Mesodermal cell (in vitro differentiated cells): Measurements from ENCODE around the gene EIF2AK3.
"Not testable (repeated sequence)": the region's sequence is repeated elsewhere in the genome, so short reads cannot be mapped to it uniquely, and the experiment has no call there.

Source experiments
- H3K27ac ChIP-seq: 2 replicates; pipeline ENCODE4 v1.7.0; 2013; ENCODE audit warnings: mild to moderate bottlenecking, low read depth, low read length, moderate library complexity; ENCODE audit not compliant: severe bottlenecking
- H3K36me3 ChIP-seq: 2 replicates; pipeline ENCODE4 v1.7.1; 2013; ENCODE audit warnings: mild to moderate bottlenecking, low read length, moderate library complexity; ENCODE audit not compliant: control insufficient read depth, insufficient read depth
- H3K4me1 ChIP-seq: one replicate; pipeline ENCODE4 v1.7.1; 2013; ENCODE audit warnings: mild to moderate bottlenecking, low read length; ENCODE audit not compliant: insufficient read depth, control insufficient read depth, poor library complexity, severe bottlenecking
- H3K4me3 ChIP-seq: 2 replicates; pipeline ENCODE4 v1.7.0; 2013; ENCODE audit warnings: low read length, control low read depth, mild to moderate bottlenecking; ENCODE audit not compliant: insufficient read depth, poor library complexity, severe bottlenecking; ENCODE audit errors: extremely low read depth
- H3K9me3 ChIP-seq: 2 replicates; pipeline ENCODE4 v1.7.1; 2013; ENCODE audit warnings: mild to moderate bottlenecking, low read length, moderate library complexity; ENCODE audit not compliant: control insufficient read depth
- WGBS, 2 experiments: methylation state at CpG; one replicate each; pipeline ENCODE4 v1.1.5; 2013; ENCODE audit warnings: missing lambda C conversion rate in 2 of 2; ENCODE audit not compliant: insufficient coverage in 2 of 2; 5-methylcytosine and 5-hydroxymethylcytosine counted together

EIF2AK3 gene

DNA sequence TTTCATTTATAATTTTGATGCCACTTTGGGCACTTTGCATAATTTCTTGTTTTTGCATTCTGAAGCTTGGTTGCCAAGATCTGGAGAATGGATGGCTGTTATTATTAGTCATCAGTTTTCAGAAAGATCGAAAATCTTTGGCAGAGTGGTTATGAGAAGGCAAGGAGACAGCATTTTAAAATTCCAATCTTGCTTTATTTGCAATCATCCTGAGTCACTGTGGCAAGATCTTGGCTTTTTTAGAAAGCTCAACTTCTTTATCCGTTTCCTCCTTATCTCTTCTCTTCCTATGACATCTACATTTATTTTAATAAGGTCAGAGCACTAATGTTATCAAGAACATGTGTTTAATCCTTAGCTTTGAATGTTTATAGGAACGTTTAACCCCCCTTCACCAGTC, 31.1 kb upstream of the EIF2AK3 start:
- Histone ChIP-seq H3K9me3 (no peaks in the 10 kb centered on the region), H3K36me3 (no peaks in the 10 kb centered on the region), H3K4me3 (no peak overlapping the region), H3K4me1 (peaks cover 17% of the 10 kb centered on the region), H3K27ac (no peak overlapping the region)
- 100% methylated on average over 1 of the region's 3 CpGs; no CpG with 5 or more reads in 1 of the 2 experiments for WGBS, 2 experiments

DNA sequence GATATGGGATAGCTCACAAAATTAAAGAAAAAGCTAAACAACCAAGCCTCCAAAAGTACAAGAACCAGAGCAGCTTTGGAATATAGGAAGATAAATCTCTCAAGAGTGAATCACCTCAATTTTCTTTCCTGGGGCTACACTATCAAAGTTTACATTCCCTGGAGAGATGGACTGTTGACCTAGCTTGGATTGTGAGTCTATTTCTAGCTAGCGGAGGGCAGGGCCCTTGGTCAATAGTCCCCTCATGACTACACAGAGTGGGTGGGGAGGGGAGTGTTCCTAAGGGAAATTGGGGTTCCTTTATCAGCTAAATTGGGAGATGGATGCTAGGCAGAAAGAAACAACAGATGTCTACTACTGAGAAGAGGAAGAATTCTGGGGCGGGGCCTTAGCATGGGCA, 29.9 kb upstream of the EIF2AK3 start:
- H3K27ac ChIP-seq = no peak overlapping the region
- H3K4me3 ChIP-seq = no peak overlapping the region
- H3K36me3 ChIP-seq = no peaks in the 10 kb centered on the region
- WGBS, 2 experiments = 80 to 90% methylated on average over 1 of the region's 2 CpGs
- peaks cover 17% of the 10 kb centered on the region for H3K4me1 ChIP-seq
- H3K9me3 ChIP-seq = no peaks in the 10 kb centered on the region

DNA sequence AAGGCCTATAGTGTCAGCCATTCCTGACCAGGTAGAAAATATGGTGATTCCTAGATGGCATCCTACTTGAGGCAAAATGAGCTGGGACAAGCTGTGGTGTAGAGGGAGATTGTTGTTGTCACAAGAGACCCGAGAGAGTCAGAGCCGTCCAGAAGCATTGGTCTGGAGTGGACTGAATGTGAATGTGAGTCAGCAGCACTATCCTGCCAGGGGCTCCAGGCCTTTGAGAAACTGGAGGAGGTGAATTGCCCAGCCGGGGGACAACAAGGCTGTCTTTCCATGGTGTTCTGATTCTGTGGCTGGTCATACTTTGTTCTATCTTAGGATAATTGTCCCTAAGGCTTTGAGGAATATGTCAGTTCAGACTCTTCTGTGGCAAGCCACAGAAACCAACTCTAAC, 29.4 kb upstream of the EIF2AK3 start:
- H3K9me3 ChIP-seq = no peaks in the 10 kb centered on the region

DNA sequence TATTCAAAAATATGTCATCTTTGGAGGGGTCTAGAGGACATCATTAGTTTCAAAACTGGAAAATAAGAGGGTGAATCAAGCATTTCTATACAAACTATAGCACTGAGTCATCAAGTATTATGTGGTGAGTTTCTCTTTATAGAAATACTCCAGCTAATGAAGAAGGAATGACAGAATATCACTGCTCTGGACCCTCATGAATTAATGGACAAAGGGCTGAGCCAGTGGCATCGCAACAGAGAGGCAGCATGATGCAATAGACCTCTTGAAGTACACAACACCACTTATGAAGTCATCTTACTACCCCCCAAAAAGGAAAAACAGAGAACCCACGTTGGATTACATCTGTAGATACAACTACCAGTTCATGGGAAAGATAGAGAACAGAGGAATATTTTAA, 27.4 kb upstream of the EIF2AK3 start:
- Histone ChIP-seq H3K36me3 (no peaks in the 10 kb centered on the region), H3K27ac (no peak overlapping the region), H3K4me1 (peaks cover 13% of the 10 kb centered on the region), H3K4me3 (no peak overlapping the region), H3K9me3 (no peaks in the 10 kb centered on the region)
- WGBS, 2 experiments = no CpG with 5 or more reads among the region's 2 CpGs

More for the DNA sequence above, 29.4 kb upstream of the EIF2AK3 start:
- H3K4me1 ChIP-seq = peaks cover 17% of the 10 kb centered on the region
- no peak overlapping the region for H3K27ac ChIP-seq
- H3K4me3 ChIP-seq = no peak overlapping the region
- H3K36me3 ChIP-seq = no peaks in the 10 kb centered on the region
- WGBS, 2 experiments = 85 to 92% methylated on average over 2 of the region's 3 CpGs

DNA sequence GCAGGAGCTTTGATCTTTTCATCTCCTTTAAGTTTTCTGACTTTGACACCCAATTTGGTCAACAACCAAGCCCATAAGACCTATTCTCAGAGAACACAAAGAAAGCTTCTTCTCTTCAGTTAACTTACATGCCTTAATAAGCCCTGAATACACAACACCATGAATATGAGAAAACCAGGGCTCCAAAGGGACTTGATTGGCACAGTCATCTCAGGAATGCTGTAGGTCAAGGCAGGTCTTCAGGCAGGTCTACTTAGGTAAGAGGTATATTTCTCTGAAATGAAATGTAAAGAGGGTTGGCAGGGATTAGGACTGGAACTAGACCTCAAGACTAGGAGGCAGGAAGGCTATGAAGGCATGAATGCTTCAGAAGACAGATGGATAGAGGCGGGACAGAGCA, 24.4 kb upstream of the EIF2AK3 start:
- no peak overlapping the region for H3K27ac ChIP-seq
- no peak overlapping the region for H3K4me3 ChIP-seq
- H3K4me1 ChIP-seq = no peaks in the 10 kb centered on the region
- H3K9me3 ChIP-seq = no peaks in the 10 kb centered on the region
- WGBS, 2 experiments = 88% methylated on average over 1 of the region's 1 CpG; no CpG with 5 or more reads in 1 of the 2 experiments
- H3K36me3 ChIP-seq = no peaks in the 10 kb centered on the region

DNA sequence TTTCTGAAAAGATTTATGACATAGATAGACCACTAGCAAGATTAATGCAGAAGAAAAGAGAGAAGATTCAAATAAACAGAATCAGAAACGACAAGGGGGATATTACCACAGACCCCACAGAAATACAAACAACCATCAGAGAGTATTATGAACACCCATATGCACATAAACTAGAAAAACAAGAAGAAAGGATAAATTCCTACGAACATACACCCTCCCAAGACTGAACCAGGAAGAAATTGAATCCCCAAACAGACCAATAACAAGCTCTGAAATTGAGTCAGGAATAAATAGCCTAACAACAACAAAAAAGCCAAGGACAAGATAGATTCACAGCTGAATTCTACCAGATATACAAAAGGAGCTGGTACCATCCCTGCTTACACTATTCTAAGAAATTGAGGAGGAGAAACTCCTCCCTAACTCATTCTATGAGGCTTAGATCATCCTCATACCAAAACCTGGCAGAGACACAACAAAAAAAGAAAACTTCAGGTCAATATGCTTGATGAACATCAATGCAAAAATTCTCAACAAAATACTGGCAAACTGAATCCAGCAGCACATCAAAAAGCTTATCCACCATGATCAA, 18.1 kb upstream of the EIF2AK3 start:
- WGBS, 2 experiments = 60% methylated on average over 1 of the region's 2 CpGs; no CpG with 5 or more reads in 1 of the 2 experiments
- H3K9me3 ChIP-seq, H3K27ac ChIP-seq, H3K4me3 ChIP-seq, H3K36me3 ChIP-seq, H3K4me1 ChIP-seq: not testable (repeated sequence)

DNA sequence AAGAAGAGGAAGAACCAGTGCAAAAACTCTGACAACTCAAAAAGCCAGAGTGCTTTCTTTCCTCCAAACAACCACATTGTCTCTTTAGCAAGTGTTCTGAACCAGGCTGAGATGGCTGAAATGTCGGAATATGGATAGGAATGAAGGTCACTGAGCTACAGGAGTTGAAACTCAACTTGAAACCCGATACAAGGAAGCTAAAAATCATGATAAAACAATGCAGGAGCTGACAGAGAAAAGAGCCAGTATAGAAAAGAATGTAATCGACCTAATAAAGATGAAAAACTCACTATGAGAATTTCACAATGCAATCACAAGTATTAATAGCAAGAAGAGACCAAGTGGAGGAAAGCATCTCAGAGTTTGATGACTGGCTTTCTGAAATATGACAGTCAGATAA, 15.0 kb upstream of the EIF2AK3 start:
- no peak overlapping the region for H3K27ac ChIP-seq
- H3K4me3 ChIP-seq = no peak overlapping the region
- H3K4me1 ChIP-seq = no peaks in the 10 kb centered on the region
- WGBS, 2 experiments = 92% methylated on average over 2 of the region's 3 CpGs; no CpG with 5 or more reads in 1 of the 2 experiments
- H3K36me3 ChIP-seq = no peaks in the 10 kb centered on the region
- H3K9me3 ChIP-seq = no peaks in the 10 kb centered on the region

DNA sequence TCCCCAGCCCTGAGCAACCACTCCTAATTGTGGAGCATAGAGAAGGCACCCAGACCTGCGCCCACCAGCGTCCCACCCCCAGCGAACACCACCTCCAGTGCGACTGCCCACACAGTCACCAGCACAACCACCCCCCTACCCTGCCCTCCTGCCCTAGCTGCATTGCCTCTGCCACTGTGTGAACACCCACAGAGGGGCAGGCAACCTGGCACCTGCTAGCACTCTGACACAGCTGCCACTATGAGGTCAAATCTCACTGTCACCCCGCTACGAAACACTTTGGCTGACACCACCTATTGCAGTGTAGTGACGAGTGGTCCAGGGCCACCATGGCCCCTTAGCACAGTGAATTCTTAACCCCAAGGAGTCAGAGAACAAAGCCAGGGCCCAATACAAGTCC, 14.1 kb upstream of the EIF2AK3 start:
- no peaks in the 10 kb centered on the region for H3K36me3 ChIP-seq
- 91 to 96% methylated on average over 3 to 5 of the region's 7 CpGs for WGBS, 2 experiments
- no peaks in the 10 kb centered on the region for H3K9me3 ChIP-seq
- no peak overlapping the region for H3K4me3 ChIP-seq
- H3K27ac ChIP-seq = no peak overlapping the region
- H3K4me1 ChIP-seq = no peaks in the 10 kb centered on the region

DNA sequence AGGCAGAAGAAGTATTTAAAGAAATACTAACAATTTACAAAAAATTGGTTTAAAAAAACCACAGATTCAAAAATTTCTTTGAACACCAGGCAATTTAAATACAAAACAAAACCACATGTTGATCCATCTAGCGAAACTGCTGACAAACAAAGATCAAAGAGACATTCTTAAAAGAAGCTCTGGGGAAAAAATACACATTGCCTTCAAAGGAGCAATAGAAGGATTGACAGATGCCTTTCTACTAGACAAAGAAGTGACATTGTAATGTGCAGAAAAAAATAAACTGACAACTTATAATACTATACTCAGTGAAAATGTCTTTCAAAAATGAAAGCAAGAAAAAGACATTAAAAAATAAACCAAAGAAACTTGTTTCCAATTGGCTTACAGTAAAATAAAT, 12.6 kb upstream of the EIF2AK3 start:
- Histone ChIP-seq H3K4me1 (no peaks in the 10 kb centered on the region), H3K36me3 (no peaks in the 10 kb centered on the region), H3K27ac (no peak overlapping the region), H3K4me3 (no peak overlapping the region), H3K9me3 (no peaks in the 10 kb centered on the region)
- no CpG with 5 or more reads among the region's 1 CpG for WGBS, 2 experiments

DNA sequence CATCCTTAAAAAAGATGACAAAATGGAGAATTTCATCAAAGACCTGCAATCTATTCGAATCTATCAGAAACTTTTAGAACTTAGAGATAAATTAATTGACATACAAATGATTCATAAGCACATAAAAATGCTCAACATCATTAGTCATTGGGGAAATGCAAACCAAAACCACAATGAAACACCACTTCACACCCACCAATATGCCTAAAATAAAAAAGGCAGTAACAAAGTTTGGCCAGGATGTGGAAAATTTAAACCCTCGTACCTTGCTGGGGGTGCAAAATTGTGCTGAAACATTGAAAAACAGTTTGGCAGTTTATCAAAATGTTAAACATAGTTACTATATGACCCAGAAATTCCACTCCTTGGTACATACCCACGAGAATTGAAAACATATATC, 11.5 kb upstream of the EIF2AK3 start:
- no peak overlapping the region for H3K4me3 ChIP-seq
- H3K36me3 ChIP-seq = no peaks in the 10 kb centered on the region
- H3K27ac ChIP-seq = no peak overlapping the region
- 89 to 100% methylated on average over 1 of the region's 3 CpGs for WGBS, 2 experiments
- no peaks in the 10 kb centered on the region for H3K4me1 ChIP-seq
- H3K9me3 ChIP-seq = no peaks in the 10 kb centered on the region

DNA sequence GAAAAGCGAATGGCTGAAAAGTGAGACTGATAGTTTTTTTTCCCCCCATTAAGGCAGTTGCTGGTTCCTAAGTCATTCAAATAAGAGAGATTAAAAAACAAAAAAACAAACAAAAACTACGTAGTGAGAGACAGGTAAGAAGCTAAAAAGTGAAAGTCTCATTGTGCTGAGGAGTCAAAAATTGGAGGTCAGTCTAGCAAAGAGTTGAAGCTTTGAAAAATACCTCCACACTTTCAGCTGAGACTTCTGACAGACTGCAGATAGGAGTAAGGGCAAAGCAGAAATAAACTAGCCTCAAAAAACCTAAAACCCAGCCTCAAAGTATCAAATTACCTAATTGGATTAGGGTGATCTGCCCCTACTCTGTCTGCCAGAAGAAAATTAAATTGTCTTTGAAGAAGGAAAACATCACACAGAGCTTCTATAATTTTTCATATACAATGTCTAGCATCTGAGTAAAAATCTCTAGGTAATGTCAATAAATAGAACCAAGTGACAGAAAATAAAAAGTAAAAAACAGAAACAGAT, 10.9 kb upstream of the EIF2AK3 start:
- Histone ChIP-seq H3K4me3 (no peak overlapping the region), H3K27ac (no peak overlapping the region), H3K4me1 (no peaks in the 10 kb centered on the region), H3K9me3 (no peaks in the 10 kb centered on the region), H3K36me3 (no peaks in the 10 kb centered on the region)
- no CpG with 5 or more reads among the region's 2 CpGs for WGBS, 2 experiments
